SKM-1 treated with dmso at 0.1 percent for 144 hours (cell line): ENCODE data around the gene TRIM52.

Experiments used
- DNase-seq: peaks from one replicate; lab custom pipeline; 2025; ENCODE audit not compliant: unreplicated experiment; lab: John Stamatoyannopoulos, UW

TRIM52 gene

GRCh38 chr5:181233801-181234454 is 27.0 kb downstream of the TRIM52 start:
- no peak for DNase-seq

DNA sequence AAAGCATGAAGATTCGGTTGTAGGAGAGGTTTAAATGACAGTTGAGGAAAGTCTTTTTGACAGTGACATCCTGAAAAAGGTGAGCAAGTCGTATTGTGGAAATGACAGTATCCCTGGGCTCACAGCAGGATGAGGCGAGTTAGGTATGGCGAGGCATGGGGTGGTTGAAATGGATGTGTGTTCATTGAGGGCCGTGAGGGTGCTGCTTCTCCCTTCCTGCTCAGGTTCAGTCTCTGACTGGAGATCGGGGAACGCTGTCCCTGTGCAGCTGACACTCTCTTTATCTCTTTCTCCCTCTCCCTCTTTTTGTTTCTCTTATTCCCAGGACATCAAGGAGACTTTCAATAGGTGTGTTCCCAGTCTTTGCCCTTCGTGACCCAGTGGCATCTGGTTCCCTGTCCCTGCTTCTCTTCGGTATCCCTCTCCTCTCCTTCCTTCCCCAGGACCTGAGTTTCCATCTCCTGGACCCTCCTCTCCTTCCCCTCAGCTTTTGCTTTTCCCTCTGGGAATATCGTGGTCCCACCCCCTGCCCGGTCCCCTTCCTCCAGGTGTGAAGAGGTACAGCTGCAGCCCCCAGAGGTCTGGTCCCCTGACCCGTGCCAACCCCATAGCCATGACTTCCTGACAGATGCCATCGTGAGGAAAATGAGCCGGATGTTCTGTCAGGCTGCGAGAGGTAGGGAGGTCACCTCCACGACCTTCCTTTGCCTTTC is 27.7 kb downstream of the TRIM52 start:
- DNase-seq: no peak

- no peak for DNase-seq
Observed at GRCh38 chr5:181232593-181232992, 28.4 kb downstream of the TRIM52 start.

- no peak for DNase-seq
Observed at GRCh38 chr5:181231432-181231831, 29.5 kb downstream of the TRIM52 start.

DNA sequence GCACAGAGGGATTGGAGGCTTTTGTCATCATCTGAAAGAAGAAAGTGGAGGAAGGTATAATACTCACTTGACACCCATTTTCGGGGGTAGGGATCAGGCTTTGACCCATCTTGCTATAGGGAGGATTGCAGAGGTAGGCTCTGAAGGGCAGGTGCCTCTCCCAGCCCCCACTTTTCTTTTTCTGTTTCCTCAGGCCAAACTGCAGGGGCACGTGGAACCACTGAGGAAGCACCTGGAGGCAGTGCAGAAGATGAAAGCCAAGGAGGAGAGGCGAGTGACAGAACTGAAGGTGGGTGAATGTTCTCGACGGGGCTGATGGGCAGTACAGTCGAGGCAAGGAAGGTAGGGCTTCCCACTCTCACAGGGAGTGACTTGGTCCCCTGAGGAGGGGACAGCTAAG is 30.4 kb downstream of the TRIM52 start:
- no peak for DNase-seq

DNA sequence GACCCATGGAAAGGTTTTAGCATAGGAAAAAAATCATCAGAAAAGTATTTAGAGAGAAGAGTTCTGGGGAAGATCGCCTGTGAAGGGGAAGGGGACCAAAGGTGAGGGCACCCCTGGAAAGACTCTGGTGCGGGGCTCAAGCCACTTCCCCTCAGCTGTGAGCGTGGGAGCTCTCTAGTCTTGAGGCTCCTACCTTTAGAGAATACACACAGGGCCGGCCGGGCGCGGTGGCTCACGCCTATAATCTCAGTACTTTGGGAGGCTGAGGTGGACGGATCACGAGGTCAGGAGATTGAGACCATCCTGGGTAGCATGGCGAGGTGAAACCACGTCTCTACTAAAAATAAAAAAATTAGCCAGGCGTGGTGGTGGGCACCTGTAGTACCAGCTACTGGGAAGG is 30.9 kb downstream of the TRIM52 start:
- no peak for DNase-seq

DNA sequence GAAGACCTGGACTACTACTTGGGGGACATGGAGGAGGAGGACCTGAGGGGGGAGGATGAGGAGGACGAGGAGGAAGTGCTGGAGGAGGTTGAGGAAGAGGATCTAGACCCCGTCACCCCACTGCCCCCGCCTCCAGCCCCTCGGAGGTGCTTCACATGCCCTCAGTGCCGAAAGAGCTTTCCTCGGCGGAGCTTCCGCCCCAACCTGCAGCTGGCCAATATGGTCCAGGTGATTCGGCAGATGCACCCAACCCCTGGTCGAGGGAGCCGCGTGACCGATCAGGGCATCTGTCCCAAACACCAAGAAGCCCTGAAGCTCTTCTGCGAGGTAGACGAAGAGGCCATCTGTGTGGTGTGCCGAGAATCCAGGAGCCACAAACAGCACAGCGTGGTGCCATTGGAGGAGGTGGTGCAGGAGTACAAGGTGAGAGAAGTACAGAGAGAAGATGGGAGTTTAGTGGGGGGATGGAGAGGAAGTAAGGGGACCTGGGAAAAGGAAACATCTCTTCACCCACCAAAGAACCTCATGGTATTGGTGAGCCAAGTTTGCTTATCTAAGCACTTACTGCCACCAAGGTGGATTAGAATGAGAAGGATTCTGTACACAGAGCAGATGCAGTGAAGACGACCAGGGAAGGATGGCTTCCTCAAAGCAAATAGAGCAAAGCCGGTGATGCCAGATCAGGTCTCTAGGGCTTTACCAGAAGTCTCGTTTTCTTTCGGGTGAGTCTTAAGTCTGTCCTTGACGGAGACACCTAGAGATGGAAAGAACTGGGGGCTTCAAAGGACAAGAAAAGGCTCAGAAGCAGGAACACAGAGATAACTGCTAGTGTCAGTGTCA is 36.3 kb downstream of the TRIM52 start:
- DNase-seq: no peak

- DNase-seq: no peak
Observed at GRCh38 chr5:181223729-181224389, 37.1 kb downstream of the TRIM52 start.

DNA sequence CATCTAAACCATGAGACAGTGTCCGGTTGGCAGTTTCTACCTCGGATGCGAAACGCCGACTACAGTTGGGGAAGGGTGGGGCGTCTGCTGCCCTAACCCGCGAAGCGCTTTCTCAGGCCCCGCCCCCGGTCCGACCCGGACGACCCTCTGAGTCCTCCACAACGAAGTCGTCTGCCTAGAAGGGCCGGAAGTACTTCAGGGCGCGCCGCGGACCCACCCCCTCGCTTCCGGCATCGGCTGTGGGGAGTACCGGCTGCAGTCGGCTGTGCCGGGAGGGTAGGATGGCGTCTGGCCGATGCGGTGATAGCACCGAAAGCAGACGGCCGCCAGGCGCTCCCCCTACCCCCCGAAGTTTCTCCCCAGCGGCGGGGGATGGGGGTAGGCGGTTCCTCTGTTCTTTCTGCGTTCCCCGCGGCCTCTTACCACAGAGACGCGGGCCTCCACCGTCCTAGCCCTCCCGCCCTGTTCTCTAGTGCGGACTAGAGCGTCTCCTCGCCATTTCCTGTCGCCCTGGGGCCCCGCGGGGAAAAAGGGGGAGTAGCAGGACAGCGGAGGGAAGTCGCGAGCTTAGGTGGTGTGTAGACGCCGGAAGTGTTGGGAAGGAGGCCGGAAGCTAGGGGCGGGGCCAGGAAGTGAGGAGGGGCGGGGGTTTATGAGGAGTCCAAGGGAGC is 37.8 kb downstream of the TRIM52 start, which contains the start of gene TRIM41:
TRIM41 (plus strand) TSS at position 224 of the 671 bp plus-strand sequence. CDS start 719 bp downstream, outside the sequence.
- DNase-seq: no peak

DNA sequence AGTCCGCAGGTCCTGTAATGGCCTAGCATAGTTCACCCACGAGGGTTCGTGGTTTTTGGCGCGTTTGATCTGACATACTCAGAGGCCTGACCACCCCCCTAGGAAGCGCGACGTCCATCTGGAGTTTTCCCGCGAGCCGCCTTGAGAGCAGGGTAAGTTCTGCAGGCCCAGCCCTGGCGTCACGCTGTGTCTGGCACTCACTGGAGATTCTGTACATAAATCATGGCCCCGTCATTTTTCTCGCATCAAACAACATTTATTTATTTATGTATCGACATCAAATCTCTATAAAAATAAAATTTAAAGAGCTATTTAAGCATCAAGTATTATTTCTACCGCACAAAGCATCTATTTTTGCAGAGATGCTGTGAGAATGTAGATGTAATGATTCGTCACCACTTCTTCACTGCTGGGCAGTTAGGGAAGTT is 38.3 kb downstream of the TRIM52 start:
- DNase-seq: no peak

DNA sequence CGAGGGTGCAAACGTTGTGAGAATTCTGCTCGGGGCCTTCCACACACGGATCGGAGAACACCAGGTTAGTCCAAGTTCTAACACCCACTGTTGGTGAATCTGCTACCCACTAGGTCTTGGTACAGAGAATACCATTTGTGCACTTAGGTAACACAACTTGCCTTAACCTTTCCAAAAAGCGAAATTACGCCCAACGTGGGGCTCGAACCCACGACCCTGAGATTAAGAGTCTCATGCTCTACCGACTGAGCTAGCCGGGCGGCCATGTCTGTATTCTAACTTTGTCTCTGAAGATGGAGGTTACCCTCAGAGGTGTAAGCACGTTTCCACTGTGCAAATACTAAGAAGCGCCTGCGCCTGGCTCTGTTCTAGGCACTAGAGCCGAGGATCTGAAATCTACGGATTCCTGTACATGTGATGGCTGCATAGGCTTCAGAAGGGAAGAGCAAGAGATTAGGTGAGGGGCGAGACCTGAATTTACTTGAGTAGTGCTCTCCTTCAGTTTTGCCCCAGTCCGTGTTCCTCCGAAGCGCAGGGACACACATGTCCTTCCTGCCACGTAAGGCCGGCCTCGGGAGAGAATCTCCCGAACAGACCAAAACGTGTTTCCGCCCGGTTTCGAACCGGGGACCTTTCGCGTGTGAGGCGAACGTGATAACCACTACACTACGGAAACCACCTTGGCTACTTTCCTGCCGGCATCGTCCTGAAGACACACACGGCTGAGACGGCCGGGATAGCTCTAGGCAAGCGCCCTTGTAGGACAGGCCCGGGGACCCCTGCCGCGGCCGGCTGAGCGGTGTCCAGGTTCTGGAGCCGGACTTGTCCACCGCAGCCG is 38.9 kb downstream of the TRIM52 start:
- no peak for DNase-seq

GRCh38 chr5:181221105-181221791 is 39.7 kb downstream of the TRIM52 start:
- no peak for DNase-seq

DNA sequence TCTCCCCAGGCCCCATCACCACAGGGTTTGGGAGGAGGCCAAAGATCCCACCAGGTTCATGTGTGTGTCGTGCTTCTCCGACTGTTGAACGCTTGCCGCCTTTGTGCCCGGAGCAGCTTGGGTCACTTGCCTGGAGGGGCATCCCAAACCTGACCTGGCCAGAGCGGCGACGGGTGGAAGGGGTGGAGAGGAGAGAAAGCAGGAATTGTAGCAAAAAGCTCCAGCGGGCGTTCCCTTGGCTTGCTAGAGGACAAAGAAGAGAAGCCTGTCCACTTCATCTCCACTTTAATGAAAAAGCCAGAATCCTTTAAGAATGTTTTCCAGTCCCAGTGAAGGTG is 40.8 kb downstream of the TRIM52 start:
- no peak for DNase-seq

DNA sequence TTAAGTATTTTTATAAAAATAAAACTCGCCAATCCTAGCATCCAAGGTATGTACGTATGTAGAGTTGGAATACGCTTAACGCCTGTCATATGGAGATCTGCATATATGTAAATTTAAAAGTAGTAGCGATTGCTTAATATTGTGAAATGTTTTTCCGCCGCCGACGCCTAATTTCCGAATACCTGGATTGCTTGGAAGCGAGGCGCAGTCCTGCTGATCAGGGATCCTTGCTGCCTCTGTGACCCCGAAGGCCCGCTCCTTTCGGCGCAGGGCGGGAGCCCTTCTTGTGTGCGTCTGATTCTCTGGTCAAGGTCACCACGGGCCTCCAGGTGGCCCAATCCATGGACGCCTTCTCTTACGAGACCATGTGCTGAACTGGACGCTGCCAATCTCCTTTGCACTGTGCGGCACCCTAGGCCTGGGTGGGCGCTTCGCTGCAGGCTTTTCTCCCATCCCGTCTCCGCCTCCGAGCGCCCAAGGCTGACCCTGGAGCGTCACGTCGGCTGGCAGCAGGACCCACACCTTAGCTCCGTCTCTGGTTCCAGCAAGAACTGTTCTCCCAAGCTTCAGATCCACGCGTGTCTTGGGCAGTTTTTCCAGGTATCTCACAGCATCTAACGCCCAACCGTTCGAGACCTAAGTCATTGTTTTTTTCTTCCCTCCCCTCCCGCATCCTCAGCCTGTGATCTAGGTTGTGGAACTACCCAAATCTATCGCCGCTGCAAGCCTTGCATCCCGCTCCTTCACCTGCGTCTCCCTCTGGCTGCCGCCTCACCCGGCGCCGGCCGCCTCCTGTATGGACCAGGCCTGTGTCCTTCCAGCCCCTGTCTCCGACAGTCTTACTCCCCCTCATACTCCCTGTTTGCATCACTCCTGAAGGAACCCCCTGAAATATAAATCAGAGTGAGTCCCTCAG is 41.4 kb downstream of the TRIM52 start:
- DNase-seq: no peak

DNA sequence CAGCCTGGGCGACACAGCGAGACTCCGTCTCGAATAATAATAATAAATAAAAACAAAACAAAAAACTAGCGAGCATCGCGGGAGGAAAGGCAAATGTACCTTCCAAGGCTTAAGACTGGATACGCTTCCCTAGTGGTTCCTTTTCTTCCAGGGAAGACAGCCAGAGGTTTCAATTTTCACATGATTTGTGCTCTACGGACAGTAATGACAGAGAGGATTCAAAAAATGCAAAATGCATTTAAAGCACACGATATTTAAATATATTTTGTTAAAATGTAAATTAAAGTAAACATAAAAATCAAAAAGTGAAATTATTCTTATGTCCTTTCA is 42.2 kb downstream of the TRIM52 start:
- no peak for DNase-seq

DNA sequence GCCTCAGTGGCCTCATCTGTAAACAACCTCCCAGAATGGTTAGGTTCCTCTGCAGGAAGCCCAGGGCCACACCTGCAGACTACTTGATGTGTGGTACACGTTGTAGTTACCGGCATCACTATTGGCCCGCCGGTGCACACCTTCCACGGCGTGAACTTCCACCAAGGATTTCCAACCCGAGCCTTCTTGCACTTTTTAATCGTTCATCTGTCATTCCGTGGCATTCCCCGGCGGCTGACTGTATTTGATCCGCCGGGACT is 43.2 kb downstream of the TRIM52 start:
- DNase-seq: no peak

- no peak for DNase-seq
Observed at GRCh38 chr5:181217111-181217802, 43.7 kb downstream of the TRIM52 start.
